Astrocyte (in vitro differentiated cells and primary cell): ENCODE results near the gene LRRC15.

Experiments used
- CTCF ChIP-seq: IDR thresholded peaks from 2 replicates; pipeline ENCODE4 v1.5.1; 2011; ENCODE audit warnings: low read depth, mild to moderate bottlenecking, inconsistent platforms, low read length, moderate library complexity; ENCODE audit not compliant: insufficient read depth
- EZH2 ChIP-seq: IDR thresholded peaks from 2 replicates; pipeline ENCODE4 v1.6.1; 2012; ENCODE audit warnings: mild to moderate bottlenecking, low read length, inconsistent platforms; ENCODE audit not compliant: insufficient read depth

DNA sequence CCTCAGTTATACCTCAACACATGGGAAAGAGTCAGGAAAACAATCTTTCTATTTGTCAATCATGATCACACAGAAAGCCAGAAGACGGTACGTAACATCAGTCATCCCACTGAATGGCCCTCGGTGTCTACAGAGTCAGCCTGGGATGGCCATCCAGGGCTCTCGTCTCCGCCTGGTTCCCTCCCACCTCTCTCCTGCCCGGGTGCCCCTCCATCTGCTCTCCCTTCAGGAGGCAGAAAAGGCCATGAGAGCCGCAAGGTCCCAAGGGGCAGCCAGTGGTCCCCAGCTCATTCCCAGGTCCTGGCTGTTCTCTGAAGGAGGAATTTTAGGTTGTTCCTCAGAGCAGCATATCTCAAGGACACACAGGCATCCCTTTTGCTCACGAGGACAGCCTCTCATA is 4.4 kb upstream of the LRRC15 start:
- TF ChIP-seq EZH2, result no peak
- TF ChIP-seq CTCF, result no peak
